HG03442 (cell line): Measurements from ENCODE around the gene EHBP1L1.
"Not testable (repeated sequence)": the region's sequence is repeated elsewhere in the genome, so short reads cannot be mapped to it uniquely, and the experiment has no call there.

Source experiments
- ATAC-seq: cut with Tn5 transposase; IDR thresholded peaks from one replicate; pipeline ENCODE4 v1.9.1; 2021; ENCODE audit warnings: mild to moderate bottlenecking, moderate library complexity; ENCODE audit not compliant: unreplicated experiment

EHBP1L1 gene

GRCh38 chr11:65560555-65561418, 15.1 kb upstream of the EHBP1L1 start:
- ATAC-seq = no peak

GRCh38 chr11:65562020-65562419, 13.8 kb upstream of the EHBP1L1 start:
- no peak for ATAC-seq

GRCh38 chr11:65562788-65563187, 13.1 kb upstream of the EHBP1L1 start:
- no peak for ATAC-seq

GRCh38 chr11:65563601-65564000, 12.3 kb upstream of the EHBP1L1 start:
- ATAC-seq = no peak

GRCh38 chr11:65564879-65565559, 10.8 kb upstream of the EHBP1L1 start:
- not testable (repeated sequence) for ATAC-seq

- no peak for ATAC-seq
These were observed 10.0 kb upstream of the EHBP1L1 start for GRCh38 chr11:65565624-65566453.

- ATAC-seq = peak; percentile 3
These were observed 6.5 kb upstream of the EHBP1L1 start for GRCh38 chr11:65569164-65569972.

- ATAC-seq = peak; percentile 59
These were observed 5.6 kb upstream of the EHBP1L1 start, which contains the start of gene ZNRD2 for GRCh38 chr11:65569973-65570918. Gene ZNRD2 (plus strand): TSS chr11:65570477. CDS start chr11:65570492, 15 bp downstream.

GRCh38 chr11:65571420-65571819, 4.4 kb upstream of the EHBP1L1 start:
- no peak for ATAC-seq

- no peak for ATAC-seq
These were observed 3.9 kb upstream of the EHBP1L1 start for GRCh38 chr11:65571940-65572339.

- no peak for ATAC-seq
These were observed 3.3 kb upstream of the EHBP1L1 start, which contains the start of gene FAM89B for GRCh38 chr11:65572356-65573051. Gene FAM89B (plus strand): TSS chr11:65572538. CDS start chr11:65572670, 132 bp downstream.

GRCh38 chr11:65573391-65574079, 2.3 kb upstream of the EHBP1L1 start:
- ATAC-seq = no peak

- ATAC-seq = peak; percentile 30
These were observed 1.6 kb upstream of the EHBP1L1 start for GRCh38 chr11:65574109-65574810.

- no peak for ATAC-seq
These were observed 864 bp upstream of the EHBP1L1 start for GRCh38 chr11:65574811-65575567.

- ATAC-seq = no peak
These were observed 496 bp downstream of the EHBP1L1 start for GRCh38 chr11:65576232-65576866.
